HEK293 (cell line): Measurements from ENCODE around the gene PTPRG.

ENCODE experiments used
- FEZF1 ChIP-seq: fragments of 450-650 bp; formaldehyde crosslinking; IDR thresholded peaks from 2 replicates; pipeline ENCODE4 v1.5.1; 2016; ENCODE audit warnings: missing biosample characterization, missing genetic modification characterization
- KLF8 ChIP-seq: fragments of 450-650 bp; formaldehyde crosslinking; IDR thresholded peaks from 2 replicates; pipeline ENCODE4 v1.5.1; 2016; ENCODE audit warnings: missing biosample characterization, missing genetic modification characterization
- MZF1 ChIP-seq: fragments of 450-650 bp; formaldehyde crosslinking; IDR thresholded peaks from 2 replicates; pipeline ENCODE4 v1.5.1; 2017; ENCODE audit warnings: missing biosample characterization, missing genetic modification characterization, borderline replicate concordance
- REST ChIP-seq: fragments of 450-650 bp; formaldehyde crosslinking; IDR thresholded peaks from 2 replicates; pipeline ENCODE4 v1.5.1; 2016; ENCODE audit warnings: missing biosample characterization, missing genetic modification characterization
- SP2 ChIP-seq: fragments of 450-650 bp; formaldehyde crosslinking; IDR thresholded peaks from 2 replicates; pipeline ENCODE4 v1.5.1; 2016; ENCODE audit warnings: missing biosample characterization, missing genetic modification characterization
- TCF7L2 ChIP-seq: IDR thresholded peaks from 2 replicates; pipeline ENCODE4 v1.6.1; 2011; ENCODE audit warnings: low read depth, mild to moderate bottlenecking, inconsistent platforms, low read length, moderate library complexity, borderline replicate concordance
- TRIM28 ChIP-seq: IDR thresholded peaks from 2 replicates; pipeline ENCODE4 v1.6.1; 2011; ENCODE audit warnings: low read length, control low read depth, borderline replicate concordance
- ZBTB10 ChIP-seq: fragments of 450-650 bp; formaldehyde crosslinking; IDR thresholded peaks from 2 replicates; pipeline ENCODE4 v1.5.1; 2016; ENCODE audit warnings: missing biosample characterization, missing genetic modification characterization
- ZBTB26 ChIP-seq: fragments of 450-650 bp; formaldehyde crosslinking; optimal IDR thresholded peaks from 2 replicates; pipeline ENCODE3; 2016; ENCODE audit warnings: missing biosample characterization, mild to moderate bottlenecking, missing genetic modification characterization
- ZBTB8A ChIP-seq: fragments of 450-650 bp; formaldehyde crosslinking; IDR thresholded peaks from 2 replicates; pipeline ENCODE4 v1.5.1; 2016; ENCODE audit warnings: missing biosample characterization, missing genetic modification characterization
- ZEB2 ChIP-seq: fragments of 450-650 bp; formaldehyde crosslinking; IDR thresholded peaks from 2 replicates; pipeline ENCODE4 v1.5.1; 2016; ENCODE audit warnings: missing biosample characterization, missing genetic modification characterization
- ZFHX2 ChIP-seq: fragments of 450-650 bp; formaldehyde crosslinking; conservative IDR thresholded peaks from 2 replicates; pipeline ENCODE4 v1.5.1; 2016; ENCODE audit warnings: missing biosample characterization, missing genetic modification characterization
- ZNF114 ChIP-seq: fragments of 450-650 bp; formaldehyde crosslinking; IDR thresholded peaks from 2 replicates; pipeline ENCODE4 v1.5.0; 2017; ENCODE audit warnings: missing biosample characterization, missing genetic modification characterization
- ZNF132 ChIP-seq: fragments of 450-650 bp; formaldehyde crosslinking; IDR thresholded peaks from 2 replicates; pipeline ENCODE4 v1.5.1; 2017; ENCODE audit warnings: missing biosample characterization, missing genetic modification characterization, borderline replicate concordance
- ZNF311 ChIP-seq: fragments of 450-650 bp; formaldehyde crosslinking; IDR thresholded peaks from 2 replicates; pipeline ENCODE4 v1.5.1; 2017; ENCODE audit warnings: missing biosample characterization, missing genetic modification characterization, borderline replicate concordance
- ZNF341 ChIP-seq: fragments of 450-650 bp; formaldehyde crosslinking; IDR thresholded peaks from 2 replicates; pipeline ENCODE4; 2016; ENCODE audit warnings: low read depth, missing biosample characterization, missing genetic modification characterization
- ZNF473 ChIP-seq: fragments of 450-650 bp; formaldehyde crosslinking; IDR thresholded peaks from 2 replicates; pipeline ENCODE4 v1.5.1; 2017; ENCODE audit warnings: missing biosample characterization, missing genetic modification characterization
- ZNF600 ChIP-seq: fragments of 450-650 bp; formaldehyde crosslinking; IDR thresholded peaks from 2 replicates; pipeline ENCODE4 v1.5.1; 2016; ENCODE audit warnings: missing biosample characterization, missing genetic modification characterization
- ZXDB ChIP-seq: fragments of 450-650 bp; formaldehyde crosslinking; IDR thresholded peaks from 2 replicates; pipeline ENCODE4 v1.5.1; 2016; ENCODE audit warnings: missing biosample characterization, missing genetic modification characterization
- TF ChIP-seq, protein P1 (sequence below): fragments of 450-650 bp; formaldehyde crosslinking; IDR thresholded peaks from 2 replicates; pipeline ENCODE4 v1.5.1; 2016; ENCODE audit warnings: missing biosample characterization, missing genetic modification characterization
- TF ChIP-seq, protein P2 (sequence below): fragments of 450-650 bp; formaldehyde crosslinking; IDR thresholded peaks from 2 replicates; pipeline ENCODE4 v1.5.1; 2016; ENCODE audit warnings: missing biosample characterization, missing genetic modification characterization
- TF ChIP-seq, protein P3 (sequence below): fragments of 450-650 bp; formaldehyde crosslinking; IDR thresholded peaks from 2 replicates; pipeline ENCODE4 v1.5.1; 2016; ENCODE audit warnings: missing biosample characterization, missing genetic modification characterization
- TF ChIP-seq, protein P4 (sequence below): fragments of 450-650 bp; formaldehyde crosslinking; IDR thresholded peaks from 2 replicates; pipeline ENCODE4 v1.5.1; 2016; ENCODE audit warnings: missing biosample characterization, missing genetic modification characterization

Gene PTPRG

GRCh38 chr3:61562721-61563312 is 1.4 kb downstream of the PTPRG start (continued):
- TF ChIP-seq, protein P1, sequence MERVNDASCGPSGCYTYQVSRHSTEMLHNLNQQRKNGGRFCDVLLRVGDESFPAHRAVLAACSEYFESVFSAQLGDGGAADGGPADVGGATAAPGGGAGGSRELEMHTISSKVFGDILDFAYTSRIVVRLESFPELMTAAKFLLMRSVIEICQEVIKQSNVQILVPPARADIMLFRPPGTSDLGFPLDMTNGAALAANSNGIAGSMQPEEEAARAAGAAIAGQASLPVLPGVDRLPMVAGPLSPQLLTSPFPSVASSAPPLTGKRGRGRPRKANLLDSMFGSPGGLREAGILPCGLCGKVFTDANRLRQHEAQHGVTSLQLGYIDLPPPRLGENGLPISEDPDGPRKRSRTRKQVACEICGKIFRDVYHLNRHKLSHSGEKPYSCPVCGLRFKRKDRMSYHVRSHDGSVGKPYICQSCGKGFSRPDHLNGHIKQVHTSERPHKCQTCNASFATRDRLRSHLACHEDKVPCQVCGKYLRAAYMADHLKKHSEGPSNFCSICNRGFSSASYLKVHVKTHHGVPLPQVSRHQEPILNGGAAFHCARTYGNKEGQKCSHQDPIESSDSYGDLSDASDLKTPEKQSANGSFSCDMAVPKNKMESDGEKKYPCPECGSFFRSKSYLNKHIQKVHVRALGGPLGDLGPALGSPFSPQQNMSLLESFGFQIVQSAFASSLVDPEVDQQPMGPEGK (tag by site-specific recombination): peak; percentile 78
- TF ChIP-seq TRIM28 (no peak), KLF8 (tag by site-specific recombination) (peak; percentile 14; the same call in 1 of the 2 replicates), ZNF341 (peak; percentile 75), REST (tag by site-specific recombination) (peak; percentile 35; the same call in 1 of the 2 replicates), ZNF473 (no peak), ZNF600 (tag by site-specific recombination) (peak; percentile 85), MZF1 (tag by site-specific recombination) (no peak), ZBTB26 (tag by site-specific recombination) (peak; percentile 21), SP2 (tag by site-specific recombination) (no peak), ZNF114 (tag by site-specific recombination) (no peak), ZBTB8A (tag by site-specific recombination) (peak; percentile 87), ZBTB10 (peak; percentile 92), ZNF311 (tag by site-specific recombination) (no peak), FEZF1 (tag by site-specific recombination) (peak; percentile 24; the same call in 1 of the 2 replicates), ZXDB (tag by site-specific recombination) (peak; percentile 20), ZEB2 (tag by site-specific recombination) (0 out of 2 replicates have a peak, but pooled peaks have one; percentile 15), ZNF132 (tag by site-specific recombination) (no peak), ZFHX2 (tag by site-specific recombination) (peak; percentile 87), TCF7L2 (no peak)
- TF ChIP-seq, protein P2, sequence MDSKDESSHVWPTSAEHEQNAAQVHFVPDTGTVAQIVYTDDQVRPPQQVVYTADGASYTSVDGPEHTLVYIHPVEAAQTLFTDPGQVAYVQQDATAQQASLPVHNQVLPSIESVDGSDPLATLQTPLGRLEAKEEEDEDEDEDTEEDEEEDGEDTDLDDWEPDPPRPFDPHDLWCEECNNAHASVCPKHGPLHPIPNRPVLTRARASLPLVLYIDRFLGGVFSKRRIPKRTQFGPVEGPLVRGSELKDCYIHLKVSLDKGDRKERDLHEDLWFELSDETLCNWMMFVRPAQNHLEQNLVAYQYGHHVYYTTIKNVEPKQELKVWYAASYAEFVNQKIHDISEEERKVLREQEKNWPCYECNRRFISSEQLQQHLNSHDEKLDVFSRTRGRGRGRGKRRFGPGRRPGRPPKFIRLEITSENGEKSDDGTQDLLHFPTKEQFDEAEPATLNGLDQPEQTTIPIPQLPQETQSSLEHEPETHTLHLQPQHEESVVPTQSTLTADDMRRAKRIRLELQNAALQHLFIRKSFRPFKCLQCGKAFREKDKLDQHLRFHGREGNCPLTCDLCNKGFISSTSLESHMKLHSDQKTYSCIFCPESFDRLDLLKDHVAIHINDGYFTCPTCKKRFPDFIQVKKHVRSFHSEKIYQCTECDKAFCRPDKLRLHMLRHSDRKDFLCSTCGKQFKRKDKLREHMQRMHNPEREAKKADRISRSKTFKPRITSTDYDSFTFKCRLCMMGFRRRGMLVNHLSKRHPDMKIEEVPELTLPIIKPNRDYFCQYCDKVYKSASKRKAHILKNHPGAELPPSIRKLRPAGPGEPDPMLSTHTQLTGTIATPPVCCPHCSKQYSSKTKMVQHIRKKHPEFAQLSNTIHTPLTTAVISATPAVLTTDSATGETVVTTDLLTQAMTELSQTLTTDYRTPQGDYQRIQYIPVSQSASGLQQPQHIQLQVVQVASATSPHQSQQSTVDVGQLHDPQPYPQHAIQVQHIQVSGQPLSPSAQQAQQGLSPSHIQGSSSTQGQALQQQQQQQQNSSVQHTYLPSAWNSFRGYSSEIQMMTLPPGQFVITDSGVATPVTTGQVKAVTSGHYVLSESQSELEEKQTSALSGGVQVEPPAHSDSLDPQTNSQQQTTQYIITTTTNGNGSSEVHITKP: 0 out of 2 replicates have a peak, but pooled peaks have one; percentile 8
- TF ChIP-seq, protein P3, sequence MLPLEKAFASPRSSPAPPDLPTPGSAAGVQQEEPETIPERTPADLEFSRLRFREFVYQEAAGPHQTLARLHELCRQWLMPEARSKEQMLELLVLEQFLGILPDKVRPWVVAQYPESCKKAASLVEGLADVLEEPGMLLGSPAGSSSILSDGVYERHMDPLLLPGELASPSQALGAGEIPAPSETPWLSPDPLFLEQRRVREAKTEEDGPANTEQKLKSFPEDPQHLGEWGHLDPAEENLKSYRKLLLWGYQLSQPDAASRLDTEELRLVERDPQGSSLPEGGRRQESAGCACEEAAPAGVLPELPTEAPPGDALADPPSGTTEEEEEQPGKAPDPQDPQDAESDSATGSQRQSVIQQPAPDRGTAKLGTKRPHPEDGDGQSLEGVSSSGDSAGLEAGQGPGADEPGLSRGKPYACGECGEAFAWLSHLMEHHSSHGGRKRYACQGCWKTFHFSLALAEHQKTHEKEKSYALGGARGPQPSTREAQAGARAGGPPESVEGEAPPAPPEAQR (tag by site-specific recombination): no peak
- TF ChIP-seq, protein P4, sequence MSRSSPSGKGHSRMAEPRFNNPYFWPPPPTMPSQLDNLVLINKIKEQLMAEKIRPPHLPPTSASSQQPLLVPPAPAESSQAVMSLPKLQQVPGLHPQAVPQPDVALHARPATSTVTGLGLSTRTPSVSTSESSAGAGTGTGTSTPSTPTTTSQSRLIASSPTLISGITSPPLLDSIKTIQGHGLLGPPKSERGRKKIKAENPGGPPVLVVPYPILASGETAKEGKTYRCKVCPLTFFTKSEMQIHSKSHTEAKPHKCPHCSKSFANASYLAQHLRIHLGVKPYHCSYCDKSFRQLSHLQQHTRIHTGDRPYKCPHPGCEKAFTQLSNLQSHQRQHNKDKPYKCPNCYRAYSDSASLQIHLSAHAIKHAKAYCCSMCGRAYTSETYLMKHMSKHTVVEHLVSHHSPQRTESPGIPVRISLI (tag by site-specific recombination): peak; percentile 35; the same call in 1 of the 2 replicates
